Body of pancreas (tissue), 4 donors: ENCODE data around the gene MUSTN1. TPM values are rescaled to one million over a fixed set of nuclear protein-coding genes. Genes with fewer than 3 reads are reported as not detected.

Experiments used
- ATAC-seq: fragments of 150-250 bp; one replicate; pipeline ENCODE4 v1.9.1; 2016
- DNase-seq, 4 donors: peaks; one replicate each; pipeline ENCODE4 v3.0.0-alpha.2; 2019
- H3K27ac ChIP-seq, 4 donors: fragments of 200-600 bp; sonication (generic); 1 replicate in 3 of 4; 2 replicates in 1 of 4; pipeline versions ENCODE4 v1.5.1 to v1.6.1; 2016 to 2019; ENCODE audit warnings: mild to moderate bottlenecking in 1 of 4, mixed read lengths in 1 of 4, moderate library complexity in 1 of 4
- H3K27me3 ChIP-seq, 2 donors: fragments of 200-600 bp; sonication (generic); one replicate each; pipeline ENCODE4 v1.6.0; 2016; ENCODE audit warnings: mild to moderate bottlenecking in 1 of 2
- H3K36me3 ChIP-seq, 2 donors: fragments of 200-600 bp; sonication (generic); replicated peaks in 1 of 2; 2 replicates each; pipeline ENCODE4 v1.5.1; 2016; ENCODE audit warnings: low read depth in 2 of 2; ENCODE audit not compliant: insufficient read depth in 1 of 2
- H3K4me1 ChIP-seq: fragments of 200-600 bp; sonication (generic); one replicate; pipeline ENCODE4 v1.6.0; 2016
- H3K4me3 ChIP-seq, 2 donors: fragments of 200-600 bp; sonication (generic); 1 replicate in 1 of 2; 2 replicates in 1 of 2; pipeline ENCODE4 v1.5.1; 2016 to 2019
- H3K9me3 ChIP-seq, 3 donors: fragments of 200-600 bp; sonication (generic); 1 replicate in 2 of 3; 2 replicates in 1 of 3; pipeline ENCODE4 v1.5.1; 2016
- POLR2A ChIP-seq, 3 donors: fragments of 450-650 bp; IDR thresholded peaks; one replicate each; pipeline ENCODE4 v1.6.1; 2016; ENCODE audit warnings: antibody characterized with exemption in 3 of 3, mild to moderate bottlenecking in 2 of 3
- WGBS, 2 donors: methylation state at CpG; one replicate each; pipeline ENCODE4 v1.1.5; 2017; 5-methylcytosine and 5-hydroxymethylcytosine counted together
- intact Hi-C: fragments of 100-400 bp; cut with DNase I; formaldehyde crosslinking; loops from one replicate; pipeline ENCODE4 v1.15.1; 2023
- total RNA-seq, 2 donors: library from RNA; depleted of rRNA; stranded (reverse); fragments of >200 nt; gene quantifications; one replicate each; pipeline ENCODE4 v1.1.0, GENCODE V29; 2016
- TF ChIP-seq, protein P1 (sequence below), 7 experiments: fragments of 450-650 bp in 4 of 7; fragments of 200-600 bp in 3 of 7; sonication (generic) in 3 of 7; IDR thresholded peaks; one replicate each; pipeline ENCODE4 v1.5.1; 2016 to 2019; ENCODE audit warnings: antibody characterized with exemption in 7 of 7

The MUSTN1 gene
- total RNA-seq, 2 donors from 2014 or later: 3.9 TPM; not detected in 1

DNA sequence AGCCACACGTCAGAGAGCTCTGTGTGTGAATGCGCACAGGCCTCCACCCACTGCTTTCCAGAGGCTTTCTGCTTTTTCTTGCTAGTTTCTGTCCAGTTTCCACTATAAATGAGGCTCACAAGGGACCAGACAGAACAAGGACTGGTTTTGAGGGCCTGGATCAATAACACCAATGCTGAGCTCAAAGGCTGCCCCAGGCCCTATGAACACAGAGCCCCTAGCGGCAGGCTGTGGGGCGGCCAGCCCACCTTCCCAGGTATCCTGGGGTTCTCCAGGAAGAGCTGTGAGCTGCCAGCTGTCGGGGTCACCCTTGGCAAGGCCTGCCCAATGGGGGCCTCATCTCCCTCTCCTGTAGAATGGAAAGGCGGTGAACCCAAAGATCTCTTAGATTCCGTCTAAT lies 42.4 kb downstream of the MUSTN1 start:
- H3K4me1 ChIP-seq: peaks cover 10% of the 10 kb centered on the region
- H3K27me3 ChIP-seq: no peaks in the 10 kb centered on the region
- WGBS, 2 donors: 71 to 75% methylated on average over 7 of the region's 7 CpGs
- H3K27ac ChIP-seq: no peak overlapping the region
- no peak for TF ChIP-seq POLR2A (IDR thresholded peaks at IDR 0.05)
- TF ChIP-seq, protein P1, sequence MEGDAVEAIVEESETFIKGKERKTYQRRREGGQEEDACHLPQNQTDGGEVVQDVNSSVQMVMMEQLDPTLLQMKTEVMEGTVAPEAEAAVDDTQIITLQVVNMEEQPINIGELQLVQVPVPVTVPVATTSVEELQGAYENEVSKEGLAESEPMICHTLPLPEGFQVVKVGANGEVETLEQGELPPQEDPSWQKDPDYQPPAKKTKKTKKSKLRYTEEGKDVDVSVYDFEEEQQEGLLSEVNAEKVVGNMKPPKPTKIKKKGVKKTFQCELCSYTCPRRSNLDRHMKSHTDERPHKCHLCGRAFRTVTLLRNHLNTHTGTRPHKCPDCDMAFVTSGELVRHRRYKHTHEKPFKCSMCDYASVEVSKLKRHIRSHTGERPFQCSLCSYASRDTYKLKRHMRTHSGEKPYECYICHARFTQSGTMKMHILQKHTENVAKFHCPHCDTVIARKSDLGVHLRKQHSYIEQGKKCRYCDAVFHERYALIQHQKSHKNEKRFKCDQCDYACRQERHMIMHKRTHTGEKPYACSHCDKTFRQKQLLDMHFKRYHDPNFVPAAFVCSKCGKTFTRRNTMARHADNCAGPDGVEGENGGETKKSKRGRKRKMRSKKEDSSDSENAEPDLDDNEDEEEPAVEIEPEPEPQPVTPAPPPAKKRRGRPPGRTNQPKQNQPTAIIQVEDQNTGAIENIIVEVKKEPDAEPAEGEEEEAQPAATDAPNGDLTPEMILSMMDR (IDR thresholded peaks at IDR 0.05): no peak
- ATAC-seq: no peak
- H3K4me3 ChIP-seq: no peak overlapping the region
- H3K9me3 ChIP-seq: no peaks in the 10 kb centered on the region
- intact Hi-C loops: no loop called here
- no peak for DNase-seq
- no peaks in the 10 kb centered on the region for H3K36me3 ChIP-seq

- 68 to 78% methylated on average over 2 to 4 of the region's 4 CpGs for WGBS, 2 donors
- H3K4me1 ChIP-seq: peaks cover 10% of the 10 kb centered on the region
- no peaks in the 10 kb centered on the region for H3K27me3 ChIP-seq
- no peak overlapping the region for H3K4me3 ChIP-seq
- intact Hi-C loops: no loop called here
- DNase-seq: no peak
- no peaks in the 10 kb centered on the region for H3K36me3 ChIP-seq
- no peaks in the 10 kb centered on the region for H3K9me3 ChIP-seq
- H3K27ac ChIP-seq: no peak overlapping the region
- ATAC-seq: no peak
- no peak for TF ChIP-seq POLR2A (IDR thresholded peaks at IDR 0.05)
- TF ChIP-seq, protein P1 (IDR thresholded peaks at IDR 0.05): no peak
Observed at GRCh38 chr3:52791928-52792327, 42.9 kb downstream of the MUSTN1 start.

GRCh38 chr3:52791366-52791765 lies 43.5 kb downstream of the MUSTN1 start:
- H3K4me3 ChIP-seq: no peak overlapping the region
- ATAC-seq (no peak), DNase-seq (no peak)
- 75 to 83% methylated on average over 12 of the region's 12 CpGs for WGBS, 2 donors
- H3K36me3 ChIP-seq: no peaks in the 10 kb centered on the region
- peaks cover 10% of the 10 kb centered on the region for H3K4me1 ChIP-seq
- H3K9me3 ChIP-seq: no peaks in the 10 kb centered on the region
- TF ChIP-seq, protein P1 (IDR thresholded peaks at IDR 0.05): no peak
- TF ChIP-seq POLR2A (IDR thresholded peaks at IDR 0.05): no peak
- intact Hi-C loops: no loop called here
- no peak overlapping the region for H3K27ac ChIP-seq
- H3K27me3 ChIP-seq: no peaks in the 10 kb centered on the region

GRCh38 chr3:52790741-52791140 lies 44.1 kb downstream of the MUSTN1 start:
- TF ChIP-seq POLR2A (IDR thresholded peaks at IDR 0.05): no peak
- TF ChIP-seq, protein P1 (IDR thresholded peaks at IDR 0.05): no peak
- no peaks in the 10 kb centered on the region for H3K9me3 ChIP-seq
- intact Hi-C loops: no loop called here
- DNase-seq (no peak), ATAC-seq (no peak)
- WGBS, 2 donors: 86 to 89% methylated on average over 13 of the region's 13 CpGs
- H3K27me3 ChIP-seq: no peaks in the 10 kb centered on the region
- H3K27ac ChIP-seq: no peak overlapping the region
- no peaks in the 10 kb centered on the region for H3K36me3 ChIP-seq
- peaks cover 8% of the 10 kb centered on the region for H3K4me1 ChIP-seq
- no peak overlapping the region for H3K4me3 ChIP-seq

- Histone ChIP-seq H3K27ac (no peak overlapping the region), H3K36me3 (no peaks in the 10 kb centered on the region), H3K27me3 (no peaks in the 10 kb centered on the region), H3K9me3 (no peaks in the 10 kb centered on the region), H3K4me3 (no peak overlapping the region), H3K4me1 (peaks cover 4% of the 10 kb centered on the region)
- no peak for DNase-seq
- intact Hi-C loops: no loop called here
- no peak for ATAC-seq
- WGBS, 2 donors: 62 to 74% methylated on average over 5 to 7 of the region's 7 CpGs
- TF ChIP-seq, protein P1 (IDR thresholded peaks at IDR 0.05): no peak
- TF ChIP-seq POLR2A (IDR thresholded peaks at IDR 0.05): no peak
Observed at GRCh38 chr3:52790337-52790736, 44.5 kb downstream of the MUSTN1 start.
